GM19324 (cell line): ENCODE measurements around the gene GAREM2.

Experiments used
- ATAC-seq: cut with Tn5 transposase; IDR thresholded peaks from one replicate; pipeline ENCODE4 v1.9.1; 2021; ENCODE audit warnings: mild to moderate bottlenecking, moderate library complexity; ENCODE audit not compliant: unreplicated experiment, low FRiP score

GAREM2 gene

DNA sequence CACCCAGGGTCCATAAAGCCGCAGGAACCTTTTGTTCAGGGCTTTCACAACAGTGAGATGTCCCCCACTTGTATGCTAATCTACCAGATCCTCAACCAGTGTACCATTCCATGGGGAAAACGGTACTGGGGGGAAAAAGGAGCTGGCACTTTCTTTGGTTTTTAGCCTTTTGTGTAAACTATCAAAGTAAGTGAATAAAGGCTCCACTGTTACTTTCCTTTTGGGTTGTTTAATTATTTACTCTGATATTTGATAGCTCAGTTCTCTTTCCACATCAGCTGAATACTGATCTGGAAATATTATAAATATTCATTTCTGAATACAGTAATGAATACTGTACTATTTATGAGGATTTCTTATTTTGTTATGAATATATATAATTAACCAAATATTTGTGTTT, 51.2 kb downstream of the GAREM2 start:
- no peak for ATAC-seq

DNA sequence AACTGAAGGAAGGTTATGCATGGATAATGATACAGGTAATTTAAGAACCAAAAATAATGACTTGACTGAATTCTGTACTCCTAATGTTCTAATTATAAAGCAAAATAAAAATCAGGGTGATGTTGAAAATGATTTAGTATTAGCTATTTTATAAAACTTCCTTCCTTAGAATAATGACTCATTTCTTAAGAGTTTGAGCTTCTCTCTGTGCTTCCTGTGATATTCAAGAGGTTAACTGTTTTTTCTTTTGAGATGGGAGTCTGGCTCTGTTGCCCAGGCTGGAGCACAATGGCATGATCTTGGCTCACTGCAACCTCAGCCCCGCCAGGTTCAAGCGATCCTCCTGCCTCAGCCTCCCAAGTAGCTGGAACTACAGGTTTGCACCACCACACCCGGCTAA, 56.7 kb downstream of the GAREM2 start:
- ATAC-seq, result no peak

GRCh38 chr2:26230806-26231205, 57.9 kb downstream of the GAREM2 start:
- ATAC-seq, result no peak

- ATAC-seq, result no peak
These were observed 62.2 kb downstream of the GAREM2 start for GRCh38 chr2:26235089-26235488.

GRCh38 chr2:26237868-26238267, 65.0 kb downstream of the GAREM2 start:
- ATAC-seq, result no peak

- ATAC-seq, result no peak
These were observed 65.5 kb downstream of the GAREM2 start for GRCh38 chr2:26238311-26238958.
